Endothelial cell (in vitro differentiated cells): Measurements from ENCODE around the gene HIBCH. TPM values are rescaled to one million over a fixed set of nuclear protein-coding genes. Genes with fewer than 3 reads are reported as not detected.

Experiments
- DNase-seq: peaks from one replicate; pipeline ENCODE4 v3.0.0; 2021; ENCODE audit warnings: low spot score
- H3K27ac Mint-ChIP-seq: one replicate; pipeline ENCODE4 v1.8.0; 2021; ENCODE audit warnings: mixed read lengths, inconsistent platforms; ENCODE audit not compliant: unreplicated experiment
- H3K27me3 Mint-ChIP-seq: one replicate; pipeline ENCODE4 v1.8.0; 2021; ENCODE audit warnings: mild to moderate bottlenecking, moderate library complexity, mixed read lengths, inconsistent platforms; ENCODE audit not compliant: unreplicated experiment
- H3K36me3 Mint-ChIP-seq: one replicate; pipeline ENCODE4 v1.8.0; 2021; ENCODE audit warnings: mild to moderate bottlenecking, low read depth, mixed read lengths, inconsistent platforms; ENCODE audit not compliant: unreplicated experiment
- H3K4me1 Mint-ChIP-seq: one replicate; pipeline ENCODE4 v1.8.0; 2021; ENCODE audit warnings: mild to moderate bottlenecking, mixed read lengths, inconsistent platforms; ENCODE audit not compliant: unreplicated experiment
- H3K4me3 Mint-ChIP-seq: one replicate; pipeline ENCODE4 v1.8.0; 2021; ENCODE audit warnings: mild to moderate bottlenecking, mixed read lengths, inconsistent platforms; ENCODE audit not compliant: unreplicated experiment
- H3K9me3 Mint-ChIP-seq: one replicate; pipeline ENCODE4 v1.8.0; 2021; ENCODE audit warnings: mixed read lengths, inconsistent platforms; ENCODE audit not compliant: unreplicated experiment
- CTCF ChIP-seq: fragments of 200-600 bp; sonication (generic); IDR thresholded peaks from one replicate; pipeline ENCODE4 v1.5.0; 2021; ENCODE audit warnings: antibody characterized with exemption; ENCODE audit not compliant: unreplicated experiment
- total RNA-seq: library from RNA; stranded (reverse); fragmentation: NEBNext Ultra II Directional; extraction: Animal tissue kit (Norgen Biotek cat#: 25700); gene quantifications from one replicate; pipeline ENCODE4 v1.2.1, GENCODE V29; 2021; ENCODE audit not compliant: unreplicated experiment

The HIBCH gene
- total RNA-seq, 1 donor from 2014 or later = 29.8 TPM

DNA sequence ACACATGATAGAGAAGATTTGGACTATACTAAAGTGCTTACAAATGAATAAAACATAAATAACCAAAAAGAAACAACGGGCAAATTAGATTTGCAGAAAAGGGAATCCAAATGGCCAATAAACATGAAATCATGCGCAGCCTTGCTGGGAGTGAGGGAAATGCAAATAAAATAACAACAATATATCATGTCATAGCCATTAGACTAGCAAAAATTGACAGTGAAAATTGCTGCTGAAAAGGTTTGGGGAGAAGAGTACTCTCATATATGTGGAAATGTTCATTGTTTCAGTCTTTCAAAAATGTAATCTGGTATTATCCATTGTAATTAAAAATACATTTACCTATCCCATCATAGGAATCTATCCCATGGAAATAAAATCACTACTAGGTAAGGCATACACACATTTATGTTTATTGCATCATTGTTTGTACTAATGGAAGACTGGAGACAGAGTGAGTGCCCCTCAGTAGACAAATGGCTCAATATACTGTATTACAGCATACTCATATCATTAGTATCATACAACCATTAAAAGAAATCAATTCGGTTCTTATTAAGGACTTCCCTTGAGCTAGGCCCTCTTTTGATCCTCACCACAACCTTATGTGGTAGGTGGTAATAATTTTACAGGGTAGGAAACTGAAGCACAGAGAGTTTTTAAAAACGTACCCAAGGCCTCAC lies 163.0 kb downstream of the HIBCH start:
- Mint-ChIP-seq H3K27me3 (no peaks in the 10 kb centered on the region), H3K4me3 (no peak overlapping the region), H3K36me3 (no peaks in the 10 kb centered on the region), H3K9me3 (no peaks in the 10 kb centered on the region), H3K27ac (no peak overlapping the region), H3K4me1 (peaks cover 12% of the 10 kb centered on the region)
- TF ChIP-seq CTCF = no peak
- DNase-seq = no peak

Other genes with a start within 250 kb of the HIBCH start
- 11.7 TPM for gene INPP1, start 23.8 kb upstream of the HIBCH start, total RNA-seq
- 2.4 TPM for gene MFSD6, start 88.5 kb upstream of the HIBCH start, total RNA-seq
- 8.3 TPM for gene NEMP2, start 214.9 kb upstream of the HIBCH start, total RNA-seq